H1 (cell line): ENCODE data around the gene TSPAN32. TPM values are rescaled to one million over a fixed set of nuclear protein-coding genes. Genes with fewer than 3 reads are reported as not detected.

Experiments
- CTCF ChIA-PET: fragments of 300-600 bp; sonication (Branson Sonifier 250); formaldehyde crosslinking; loops from one replicate; lab custom pipeline; 2021; ENCODE audit not compliant: partially characterized antibody; lab: Charles Lee
- POLR2A ChIA-PET: fragments of 300-600 bp; sonication (Branson Sonifier 250); formaldehyde crosslinking; loops from one replicate; lab custom pipeline; 2021; ENCODE audit warnings: inconsistent platforms; ENCODE audit not compliant: partially characterized antibody; lab: Charles Lee
- DNase-seq, 2 experiments: peaks; one replicate each; pipeline versions ENCODE4 v3.0.0 to v3.0.0-alpha.2; 2010 to 2022; ENCODE audit warnings: low spot score in 2 of 2, low read depth in 1 of 2, mixed read lengths in 1 of 2
- FAIRE-seq: peaks from 2 replicates; lab custom pipeline; 2011; peaks lifted over from hg19 to GRCh38; lab: Jason Lieb, UNC
- H2AFZ ChIP-seq: 2 replicates; pipeline ENCODE4 v1.8.1; 2012; ENCODE audit warnings: low read length, inconsistent platforms
- H2AK5ac ChIP-seq: 2 replicates; pipeline ENCODE4 v1.6.1; 2013; ENCODE audit warnings: low read depth, low read length
- H2BK120ac ChIP-seq: replicated peaks from 2 replicates; pipeline ENCODE3; 2013; ENCODE audit warnings: low read depth, low read length, inconsistent platforms
- H2BK12ac ChIP-seq: 2 replicates; pipeline ENCODE4 v1.6.1; 2013; ENCODE audit warnings: low read depth, low read length
- H2BK15ac ChIP-seq: 2 replicates; pipeline ENCODE4 v1.6.1; 2013; ENCODE audit warnings: low read length
- H2BK20ac ChIP-seq: 2 replicates; pipeline ENCODE4 v1.6.1; 2013; ENCODE audit warnings: low read length
- H2BK5ac ChIP-seq: 2 replicates; pipeline ENCODE4 v1.6.1; 2013; ENCODE audit warnings: low read depth, low read length
- H3K14ac ChIP-seq: 2 replicates; pipeline ENCODE4 v1.6.1; 2013; ENCODE audit warnings: inconsistent platforms; ENCODE audit not compliant: insufficient read length
- H3K18ac ChIP-seq: 2 replicates; pipeline ENCODE4 v1.6.1; 2013; ENCODE audit warnings: low read length; ENCODE audit errors: extremely low read depth
- H3K23ac ChIP-seq: 2 replicates; pipeline ENCODE4 v1.6.1; 2013; ENCODE audit warnings: inconsistent platforms; ENCODE audit not compliant: insufficient read length
- H3K23me2 ChIP-seq: 2 replicates; pipeline ENCODE4 v1.6.1; 2013; ENCODE audit warnings: low read depth, low read length
- H3K27ac ChIP-seq: 2 replicates; pipeline ENCODE4 v1.6.1; 2011; ENCODE audit warnings: low read depth, low read length, inconsistent platforms
- H3K27me3 ChIP-seq, 4 experiments: replicated peaks in 1 of 4; 1 replicate in 1 of 4; 2 replicates in 3 of 4; pipeline versions ENCODE4 v1.6.1 to v1.8.1; 2011 to 2013; ENCODE audit warnings: low read length in 3 of 4, mild to moderate bottlenecking in 3 of 4, inconsistent platforms in 2 of 4, mixed read lengths in 2 of 4, moderate library complexity in 1 of 4; ENCODE audit not compliant: control insufficient read depth in 3 of 4, insufficient read depth in 3 of 4; ENCODE audit errors: extremely low read depth in 1 of 4
- H3K36me3 ChIP-seq, 4 experiments: 2 replicates each; pipeline versions ENCODE4 v1.6.1 to v1.8.1; 2011 to 2013; ENCODE audit warnings: mild to moderate bottlenecking in 4 of 4, low read length in 3 of 4, moderate library complexity in 2 of 4, control low read depth in 1 of 4, inconsistent platforms in 1 of 4; ENCODE audit not compliant: insufficient read depth in 4 of 4, control insufficient read depth in 2 of 4
- H3K4ac ChIP-seq: replicated peaks from 2 replicates; pipeline ENCODE3; 2013; ENCODE audit warnings: low read length, low read depth, mixed read lengths, inconsistent platforms; ENCODE audit not compliant: insufficient read length
- H3K4me1 ChIP-seq, 4 experiments: replicated peaks in 1 of 4; 1 replicate in 1 of 4; 2 replicates in 3 of 4; pipeline versions ENCODE4 v1.6.1 to v1.8.1; 2011 to 2013; ENCODE audit warnings: low read length in 3 of 4, inconsistent platforms in 2 of 4, mixed read lengths in 1 of 4; ENCODE audit not compliant: insufficient read depth in 4 of 4, control insufficient read depth in 3 of 4
- H3K4me2 ChIP-seq, 2 experiments: 2 replicates each; pipeline versions ENCODE4 v1.6.1 to v1.8.1; 2011 to 2013; ENCODE audit warnings: low read depth in 2 of 2, low read length in 2 of 2, control low read depth in 1 of 2, inconsistent platforms in 1 of 2, mild to moderate bottlenecking in 1 of 2; ENCODE audit not compliant: insufficient read depth in 1 of 2
- H3K4me3 ChIP-seq, 4 experiments: fragments of 200-600, 300-600 bp in 1 of 4; sonication (generic), shearing (Covaris generic), sonication (Bioruptor Twin) in 1 of 4; 2 replicates each; pipeline versions ENCODE4 v1.5.1 to v1.8.1; 2011 to 2016; ENCODE audit warnings: low read length in 4 of 4, low read depth in 3 of 4, control low read depth in 2 of 4, inconsistent platforms in 2 of 4, mild to moderate bottlenecking in 2 of 4, mixed read lengths in 1 of 4, moderate library complexity in 1 of 4; ENCODE audit not compliant: insufficient read depth in 2 of 4; ENCODE audit errors: extremely low read depth in 1 of 4
- H3K56ac ChIP-seq: replicated peaks from 2 replicates; pipeline ENCODE3; 2013; ENCODE audit warnings: low read depth, mild to moderate bottlenecking, mixed read lengths, low read length, inconsistent platforms; ENCODE audit not compliant: insufficient read length
- H3K79me1 ChIP-seq: 2 replicates; pipeline ENCODE4 v1.6.1; 2013; ENCODE audit warnings: low read depth, low read length, control low read depth
- H3K79me2 ChIP-seq, 2 experiments: 2 replicates each; pipeline versions ENCODE4 v1.6.1 to v1.8.1; 2012 to 2013; ENCODE audit warnings: low read length in 2 of 2, mild to moderate bottlenecking in 2 of 2, inconsistent platforms in 1 of 2; ENCODE audit not compliant: insufficient read depth in 2 of 2, control insufficient read depth in 1 of 2
- H3K9ac ChIP-seq, 4 experiments: replicated peaks in 1 of 4; 1 replicate in 1 of 4; 2 replicates in 3 of 4; pipeline versions ENCODE4 v1.6.1 to v1.8.1; 2011 to 2013; ENCODE audit warnings: low read depth in 3 of 4, low read length in 3 of 4, control low read depth in 2 of 4, mild to moderate bottlenecking in 2 of 4, moderate library complexity in 2 of 4, inconsistent platforms in 1 of 4; ENCODE audit errors: extremely low read depth in 1 of 4
- H3K9me3 ChIP-seq, 2 experiments: 2 replicates each; pipeline versions ENCODE4 v1.6.1 to v1.8.1; 2012 to 2013; ENCODE audit warnings: mild to moderate bottlenecking in 2 of 2, moderate library complexity in 2 of 2, control low read depth in 1 of 2, inconsistent platforms in 1 of 2, low read depth in 1 of 2, low read length in 1 of 2, mixed read lengths in 1 of 2; ENCODE audit not compliant: insufficient read depth in 2 of 2
- H4K20me1 ChIP-seq, 2 experiments: replicated peaks in 1 of 2; 2 replicates each; pipeline versions ENCODE3 to v1.8.1; 2011 to 2013; ENCODE audit warnings: inconsistent platforms in 2 of 2, low read length in 2 of 2, mild to moderate bottlenecking in 1 of 2; ENCODE audit not compliant: insufficient read depth in 2 of 2, control insufficient read depth in 1 of 2
- H4K5ac ChIP-seq: 2 replicates; pipeline ENCODE4 v1.6.1; 2013; ENCODE audit warnings: low read length, low read depth, mixed read lengths, inconsistent platforms; ENCODE audit not compliant: insufficient read length
- H4K8ac ChIP-seq: 2 replicates; pipeline ENCODE4 v1.8.0; 2013; ENCODE audit warnings: mild to moderate bottlenecking, moderate library complexity, low read length, inconsistent platforms; ENCODE audit not compliant: insufficient read depth; ENCODE audit errors: extremely low read depth
- H4K91ac ChIP-seq: replicated peaks from 2 replicates; pipeline ENCODE3; 2013; ENCODE audit warnings: low read length, mixed read lengths, inconsistent platforms; ENCODE audit not compliant: insufficient read length
- KDM4A ChIP-seq: IDR thresholded peaks from one replicate; pipeline ENCODE4 v1.7.1; 2012; ENCODE audit warnings: low read depth, mild to moderate bottlenecking, moderate library complexity, low read length, inconsistent platforms; ENCODE audit not compliant: severe bottlenecking
- POU5F1 ChIP-seq: IDR thresholded peaks from 2 replicates; pipeline ENCODE4 v1.6.1; 2011; ENCODE audit warnings: low read depth, mild to moderate bottlenecking, low read length, moderate library complexity
- WGBS, 2 experiments: shearing (Covaris generic) in 1 of 2; methylation state at CpG; one replicate each; pipeline versions ENCODE4 v1.1.6 to v1.1.7; 2013 to 2015; ENCODE audit warnings: low lambda C conversion rate in 2 of 2, mixed read lengths in 2 of 2, inconsistent platforms in 1 of 2, low coverage in 1 of 2, missing lambda C conversion rate in 1 of 2; ENCODE audit not compliant: insufficient replicate concordance in 2 of 2, insufficient coverage in 1 of 2, insufficient read length in 1 of 2; ENCODE audit errors: extremely low coverage in 1 of 2, missing lambda C conversion rate in 1 of 2; 5-methylcytosine and 5-hydroxymethylcytosine counted together
- polyA plus RNA-seq, 7 experiments: library from polyadenylated mRNA; depleted of rRNA in 3 of 7; stranded (reverse) in 5 of 7; unstranded in 2 of 7; fragments of >200 nt in 5 of 7; fragments of 200-250 nt in 2 of 7; gene quantifications; 1 replicate in 5 of 7; 2 replicates in 1 of 7; 4 replicates in 1 of 7; pipeline versions ENCODE4 v1.2.1 to v1.2.3, GENCODE V29; 2011 to 2013; ENCODE audit warnings: missing spikeins in 2 of 7, mixed read lengths in 2 of 7
- total RNA-seq: library from RNA; stranded (reverse); fragmentation: NEBNext Ultra II Directional; extraction: Animal tissue kit (Norgen Biotek cat#: 25700); gene quantifications from 2 replicates; pipeline ENCODE4 v1.2.1, GENCODE V29; 2021

The TSPAN32 gene
- total and polyA plus RNA-seq, 2 of the 8 experiments (the other 6 are each of a cell fraction or from before 2014, with no cell fraction given) = not detected

GRCh38 chr11:2289350-2289749, 12.5 kb upstream of the TSPAN32 start:
- TF ChIP-seq KDM4A = no peak
- no peak for TF ChIP-seq POU5F1
- TF ChIP-seq, all 59 proteins: peak for 0
- H3K18ac ChIP-seq = no peak overlapping the region
- no peak overlapping the region for H3K14ac ChIP-seq
- ChIA-PET POLR2A (no interaction called here), CTCF (interaction anchor here (0.6 to 4.6 kb wide), 6 partner anchors 9 to 360 kb away, joined by 3 to 27 read pairs (median 14); partner anchors contain the start of genes C11orf21 and TSPAN32)
- peaks cover 0 to 2% of the 10 kb centered on the region in 2 experiments for H4K20me1 ChIP-seq
- H3K4ac ChIP-seq = no peak overlapping the region
- DNase-seq (no peak), FAIRE-seq (no peak)
- peaks cover 0 to 10% (median 4%) of the 10 kb centered on the region in 4 experiments; a peak in 4 of 7 replicates for H3K27me3 ChIP-seq
- H3K27ac ChIP-seq = no peak overlapping the region
- H3K23ac ChIP-seq = no peak overlapping the region
- no peak overlapping the region for H3K4me2 ChIP-seq
- H3K4me1 ChIP-seq = peaks cover 0 to 5% (median 3%) of the 10 kb centered on the region in 4 experiments; a peak in 2 of 7 replicates
- no peaks in the 10 kb centered on the region for H3K36me3 ChIP-seq
- no peak overlapping the region for H2BK20ac ChIP-seq
- no peaks in the 10 kb centered on the region for H3K23me2 ChIP-seq
- H2BK15ac ChIP-seq = no peak overlapping the region
- H3K56ac ChIP-seq = no peak overlapping the region
- no peaks in the 10 kb centered on the region for H3K79me1 ChIP-seq
- H4K91ac ChIP-seq = no peak overlapping the region
- no peaks in the 10 kb centered on the region for H3K79me2 ChIP-seq
- H2BK12ac ChIP-seq = no peak overlapping the region
- H3K9ac ChIP-seq = no peak overlapping the region
- WGBS, 2 experiments = 78% methylated on average over 6 of the region's 6 CpGs; no CpG with 5 or more reads in 1 of the 2 experiments
- H2AK5ac ChIP-seq = no peak overlapping the region
- H3K9me3 ChIP-seq = no peaks in the 10 kb centered on the region
- H2BK120ac ChIP-seq = no peak overlapping the region
- H4K8ac ChIP-seq = no peak overlapping the region
- H3K4me3 ChIP-seq = no peak overlapping the region
- H2BK5ac ChIP-seq = no peak overlapping the region
- H4K5ac ChIP-seq = no peak overlapping the region
- H2AFZ ChIP-seq = no peak overlapping the region
